Placental epithelial cell (primary cell): ENCODE data around the gene NANP. TPM values are rescaled to one million over a fixed set of nuclear protein-coding genes. Genes with fewer than 3 reads are reported as not detected.

Experiments used
- small RNA-seq: library from RNA; depleted of rRNA; stranded (forward); fragments of <200 nt; gene quantifications from one replicate; pipeline ENCODE3, GENCODE V24; 2012
- total RNA-seq: library from RNA; depleted of rRNA; stranded (reverse); fragments of >200 nt; gene quantifications from 2 replicates; pipeline ENCODE4 v1.2.3, GENCODE V29; 2012

NANP gene, protein sequence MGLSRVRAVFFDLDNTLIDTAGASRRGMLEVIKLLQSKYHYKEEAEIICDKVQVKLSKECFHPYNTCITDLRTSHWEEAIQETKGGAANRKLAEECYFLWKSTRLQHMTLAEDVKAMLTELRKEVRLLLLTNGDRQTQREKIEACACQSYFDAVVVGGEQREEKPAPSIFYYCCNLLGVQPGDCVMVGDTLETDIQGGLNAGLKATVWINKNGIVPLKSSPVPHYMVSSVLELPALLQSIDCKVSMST
- total RNA-seq, result 5.9 and 7.9 TPM in 2 replicates

DNA sequence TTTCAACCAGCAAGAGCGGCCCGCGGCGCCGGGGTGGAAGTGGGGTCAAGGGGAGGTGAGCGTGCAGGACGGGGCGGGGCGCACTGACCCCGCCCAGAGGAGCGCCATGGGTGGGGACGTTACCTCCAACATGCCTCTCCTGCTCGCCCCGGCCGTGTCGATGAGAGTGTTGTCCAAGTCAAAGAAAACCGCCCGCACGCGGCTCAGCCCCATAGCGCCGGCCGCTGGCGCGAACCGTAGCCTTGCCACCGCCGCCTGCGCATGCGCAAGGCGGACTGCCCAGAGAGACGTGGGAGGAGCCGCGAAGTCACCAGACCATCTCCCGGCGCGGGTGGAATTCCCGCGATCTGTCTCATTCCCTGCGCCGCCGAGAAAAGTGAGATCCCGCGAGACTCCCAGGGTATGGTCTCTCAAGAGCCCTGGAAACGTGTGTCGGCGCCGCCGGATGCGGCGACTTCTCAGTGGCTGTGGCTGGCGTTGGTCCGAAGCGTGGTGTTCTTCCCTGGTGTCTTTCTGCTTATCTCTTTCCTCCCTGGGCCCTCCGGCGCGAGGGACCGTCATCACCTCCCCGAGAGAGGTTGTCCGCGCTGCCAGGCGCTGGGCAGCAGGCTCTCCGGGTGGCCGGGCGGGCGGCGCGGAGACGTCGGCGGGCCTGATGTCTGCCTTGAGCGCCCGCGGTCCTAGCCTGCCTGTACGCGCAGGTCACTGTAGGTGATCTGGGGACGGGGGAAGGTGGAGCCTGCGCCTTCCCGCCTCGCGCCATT lies at the start of gene NANP:
NANP (minus strand) TSS at position 279 of the 764 bp plus-strand sequence; CDS start at position 213, 66 bp downstream.

GRCh38 chr20:25584905-25585704 lies 38.7 kb downstream of the NANP start, which contains the start of gene NINL:
Gene NINL (minus strand): TSS chr20:25585531. CDS start chr20:25526587, 58,944 bp downstream.

Small RNAs within 50 kb of the gene (small RNA-seq; reads per million reads assigned to genes)
- gene RN7SL594P (not detected), gene RNU6ATAC17P (not detected)

Other genes with a start within 250 kb of the NANP start
- 43.1 and 49.5 TPM in 2 replicates for gene ABHD12, start 233.2 kb downstream of the NANP start, total RNA-seq
- 5.1 and 7.7 TPM in 2 replicates for gene GINS1, start 216.3 kb downstream of the NANP start, total RNA-seq
- 14.3 and 23.6 TPM in 2 replicates for gene NINL, start 38.5 kb downstream of the NANP start, total RNA-seq
- 10.5 and 15.7 TPM in 2 replicates for gene ZNF337, start 72.8 kb upstream of the NANP start, total RNA-seq